Measurements from ENCODE around the gene MEF2D.

GRCh38 chr1:156502391-156502893 lies 1.9 kb upstream of the MEF2D start:
- TF ChIP-seq CTCF (IDR thresholded peaks at IDR 0.05) (peak in 1 of 4 experiments; percentile 6), POLR2A (IDR thresholded peaks at IDR 0.05) (no peak)

All from uterus (tissue), 2 donors.